Stimulated activated CD4-positive, alpha-beta T cell treated with anti-CD3 and anti-CD28 coated beads, Interleukin-15, amount 100 ng/mL, for 24 hours (primary cell): Measurements from ENCODE around the gene SHC1.
"Not testable (repeated sequence)": the region's sequence is repeated elsewhere in the genome, so short reads cannot be mapped to it uniquely, and the experiment has no call there.

Experiments
- DNase-seq: peaks from one replicate; pipeline ENCODE4 v3.0.0-alpha.2; 2020

SHC1 gene

DNA sequence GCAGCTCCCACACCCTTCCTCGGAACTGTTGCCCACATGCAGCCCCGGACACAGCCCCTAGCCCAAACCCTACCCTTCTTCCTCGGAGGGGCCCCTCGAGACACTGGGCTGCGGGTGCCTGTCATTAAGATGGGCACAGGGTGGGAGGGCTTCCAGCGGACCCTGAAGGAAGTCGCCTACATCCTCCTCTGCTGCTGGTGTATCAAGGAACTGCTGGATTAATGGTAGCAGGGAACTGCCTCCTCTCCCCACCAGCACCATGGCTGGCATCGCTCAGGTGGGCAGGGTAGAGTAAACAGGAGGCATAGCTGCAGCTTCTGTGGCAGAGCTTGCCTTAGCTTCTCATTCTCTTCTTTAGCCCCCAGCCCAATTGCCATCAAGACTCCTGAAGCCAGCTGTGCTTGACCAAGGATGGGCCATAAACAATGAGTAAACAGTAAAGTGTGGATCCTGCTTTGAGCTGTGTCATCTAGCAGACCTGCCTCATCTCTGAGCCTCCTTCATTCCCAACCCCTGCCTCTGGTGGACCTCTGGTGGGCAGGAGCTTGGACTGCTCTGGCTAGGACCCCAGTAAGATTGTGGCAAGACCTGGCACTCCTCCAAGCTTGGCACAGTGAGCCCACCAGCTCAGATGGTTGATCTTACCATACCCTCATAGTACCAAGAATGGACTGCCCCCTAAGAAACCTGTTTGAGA, 23.2 kb upstream of the SHC1 start, which contains the start of gene LENEP:
TSS of gene LENEP (plus strand) at position 15 of the 697 bp plus-strand sequence. CDS start at position 37, 22 bp downstream.
- DNase-seq: no peak

- no peak for DNase-seq
Measured at GRCh38 chr1:154992721-154993571, 22.4 kb upstream of the SHC1 start.

GRCh38 chr1:154990276-154990675, 19.7 kb upstream of the SHC1 start:
- no peak for DNase-seq

DNA sequence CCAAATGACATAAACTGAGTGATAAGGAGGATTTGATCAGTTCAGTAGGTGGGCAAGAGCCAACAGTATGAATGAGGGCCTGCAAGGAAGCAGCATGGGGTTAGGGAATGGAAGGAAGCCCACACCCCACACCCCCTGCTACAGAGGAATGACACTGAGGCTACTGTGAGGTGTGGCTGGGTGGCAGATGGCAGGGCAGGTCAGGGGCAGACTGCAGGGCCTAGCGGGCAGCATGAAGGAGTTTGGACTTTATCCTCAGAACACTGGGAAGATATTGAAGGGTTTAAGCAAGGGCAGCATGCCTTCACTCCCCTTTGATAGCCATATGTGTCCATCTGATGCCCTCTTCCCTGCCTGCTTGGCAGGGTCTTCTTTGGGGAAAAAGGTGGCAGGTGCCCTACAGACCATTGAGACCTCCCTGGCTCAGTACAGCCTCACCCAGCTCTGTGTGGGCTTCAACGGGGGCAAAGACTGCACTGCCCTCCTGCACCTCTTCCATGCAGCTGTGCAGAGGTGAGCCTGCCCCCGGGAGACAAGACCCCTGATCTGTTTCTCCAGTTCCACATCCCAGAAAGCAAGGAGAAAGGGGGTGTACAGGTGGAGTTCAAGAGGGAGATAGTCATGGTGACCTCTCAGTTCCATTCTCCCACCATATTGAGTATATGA, 18.8 kb upstream of the SHC1 start:
- no peak for DNase-seq

DNA sequence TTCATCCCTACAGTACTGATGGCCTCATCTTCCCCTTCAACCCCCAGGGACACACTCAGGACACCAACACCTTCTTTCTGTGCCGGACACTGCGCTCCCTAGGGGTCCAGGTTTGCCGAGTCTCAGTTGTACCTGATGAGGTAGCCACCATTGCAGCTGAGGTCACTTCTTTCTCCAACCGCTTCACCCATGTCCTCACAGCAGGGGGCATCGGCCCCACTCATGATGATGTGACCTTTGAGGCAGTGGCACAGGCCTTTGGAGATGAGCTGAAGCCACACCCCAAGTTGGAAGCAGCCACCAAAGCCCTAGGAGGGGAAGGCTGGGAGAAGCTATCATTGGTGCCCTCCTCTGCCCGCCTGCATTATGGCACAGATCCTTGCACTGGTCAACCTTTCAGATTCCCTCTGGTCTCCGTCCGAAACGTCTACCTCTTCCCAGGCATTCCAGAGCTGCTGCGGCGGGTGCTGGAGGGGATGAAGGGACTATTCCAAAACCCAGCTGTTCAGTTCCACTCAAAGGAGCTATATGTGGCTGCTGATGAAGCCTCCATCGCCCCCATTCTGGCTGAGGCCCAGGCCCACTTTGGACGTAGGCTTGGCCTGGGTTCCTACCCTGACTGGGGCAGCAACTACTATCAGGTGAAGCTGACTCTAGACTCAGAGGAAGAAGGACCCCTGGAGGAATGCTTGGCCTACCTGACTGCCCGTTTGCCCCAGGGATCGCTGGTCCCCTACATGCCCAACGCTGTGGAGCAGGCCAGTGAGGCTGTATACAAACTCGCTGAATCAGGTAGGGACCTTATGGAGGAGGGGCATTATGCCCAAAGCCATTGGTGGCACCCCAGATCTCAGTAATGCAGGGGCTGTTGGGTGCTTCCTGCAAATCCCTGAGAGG, 17.8 kb upstream of the SHC1 start:
- DNase-seq: no peak

- no peak for DNase-seq
Measured at GRCh38 chr1:154987326-154987725, 16.8 kb upstream of the SHC1 start.

DNA sequence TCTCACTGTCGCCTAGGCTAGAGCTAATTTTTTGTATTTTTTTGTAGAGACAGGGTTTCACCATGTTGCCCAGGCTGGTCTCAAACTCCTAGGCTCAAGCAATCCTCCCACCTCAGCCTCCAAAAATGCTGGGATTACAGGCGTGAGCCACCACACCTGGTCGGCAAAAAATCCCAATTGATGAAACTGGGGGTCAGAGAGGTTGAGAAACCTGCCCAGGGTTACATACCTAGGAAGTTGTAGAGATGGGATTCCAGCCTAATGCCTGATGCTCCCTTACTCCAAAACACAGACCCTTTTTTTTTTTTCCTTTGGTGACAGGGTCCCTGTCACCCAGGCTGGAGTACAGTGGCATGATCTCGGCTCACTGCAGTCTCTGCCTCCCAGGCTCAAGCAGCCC, 16.2 kb upstream of the SHC1 start:
- not testable (repeated sequence) for DNase-seq

DNA sequence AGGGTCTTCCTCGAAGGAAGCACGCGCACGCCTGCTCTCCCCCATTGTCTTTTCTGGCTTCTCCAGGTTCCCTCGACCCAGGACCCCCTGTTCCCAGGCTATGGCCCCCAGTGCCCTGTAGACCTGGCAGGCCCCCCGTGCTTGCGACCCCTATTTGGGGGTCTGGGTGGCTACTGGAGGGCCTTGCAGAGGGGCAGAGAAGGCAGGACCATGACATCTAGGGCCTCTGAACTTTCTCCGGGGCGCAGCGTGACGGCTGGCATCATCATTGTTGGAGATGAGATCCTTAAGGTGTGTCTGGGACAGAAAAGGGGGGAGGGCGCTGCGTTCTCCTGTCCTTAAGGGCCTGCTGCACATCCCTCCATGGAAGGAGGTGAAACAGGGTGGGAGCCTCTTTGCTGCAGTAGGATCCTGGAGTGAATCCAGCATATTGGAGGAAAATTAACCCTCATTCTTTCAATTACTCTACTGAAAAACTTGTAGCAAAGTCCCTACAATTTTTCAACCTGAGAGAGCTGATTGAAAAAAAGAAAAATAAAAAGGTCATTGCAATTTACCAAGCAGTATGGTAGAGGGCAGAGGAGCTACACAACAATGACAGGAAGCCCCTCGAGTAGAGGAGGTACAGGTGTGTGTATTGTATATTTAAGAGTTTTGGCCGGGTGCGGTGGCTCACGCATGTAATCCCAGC, 13.4 kb upstream of the SHC1 start:
- DNase-seq: no peak

GRCh38 chr1:154982897-154983648, 12.5 kb upstream of the SHC1 start, which contains the start of gene FLAD1:
TSS of gene FLAD1 (plus strand) at chr1:154983344. CDS start at chr1:154983695, 351 bp downstream.
- peak; percentile 97 for DNase-seq

- DNase-seq: no peak
Measured at GRCh38 chr1:154982341-154982740, 11.8 kb upstream of the SHC1 start.

- no peak for DNase-seq
Measured at GRCh38 chr1:154978360-154978759, 7.8 kb upstream of the SHC1 start.

DNA sequence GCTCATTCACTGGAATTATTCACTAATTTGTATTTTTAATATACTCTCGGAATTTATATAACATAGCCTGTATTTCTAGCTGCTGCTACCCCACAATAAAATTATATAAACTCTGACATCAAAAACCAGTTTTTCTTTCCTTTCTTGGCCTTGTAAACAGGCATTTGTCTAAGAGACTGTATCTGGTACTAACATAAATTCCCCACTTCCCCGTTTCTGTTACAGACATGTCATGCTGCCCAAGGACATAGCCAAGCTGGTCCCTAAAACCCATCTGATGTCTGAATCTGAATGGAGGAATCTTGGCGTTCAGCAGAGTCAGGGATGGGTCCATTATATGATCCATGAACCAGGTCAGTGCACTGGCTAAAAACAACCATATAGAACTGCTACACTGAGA, 7.2 kb upstream of the SHC1 start:
- not testable (repeated sequence) for DNase-seq

- DNase-seq: peak; percentile 80
Measured at GRCh38 chr1:154975409-154976059, 5.0 kb upstream of the SHC1 start.

DNA sequence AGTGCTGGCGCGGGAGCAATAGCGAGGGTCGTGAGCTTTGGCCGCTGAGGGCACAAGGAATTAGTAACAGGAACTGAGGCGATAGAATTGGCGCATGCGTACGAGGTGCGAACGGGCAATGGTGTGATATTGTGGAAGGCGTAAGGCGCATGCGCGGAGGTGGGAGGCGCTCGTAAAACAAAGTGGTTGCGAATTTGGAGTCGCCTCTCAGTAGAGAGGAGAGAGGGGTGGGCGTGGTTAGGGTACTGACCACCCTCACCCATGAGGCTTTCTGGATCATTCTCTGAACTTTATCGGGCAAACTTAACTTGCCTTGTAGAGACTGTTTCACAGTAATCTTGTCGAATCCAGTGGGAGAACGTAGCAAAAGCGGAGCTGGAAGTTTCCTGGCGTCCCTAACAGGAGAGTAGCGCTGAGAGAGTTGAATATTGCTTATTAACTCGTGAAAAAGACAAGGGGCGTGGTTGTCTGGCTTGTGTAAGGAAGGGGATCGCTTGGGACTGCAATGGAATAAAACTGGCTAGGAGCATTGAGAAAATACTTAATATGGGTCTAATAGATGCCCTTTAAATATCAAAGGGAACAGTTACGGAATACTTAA, 4.4 kb upstream of the SHC1 start:
- DNase-seq: peak; percentile 96

DNA sequence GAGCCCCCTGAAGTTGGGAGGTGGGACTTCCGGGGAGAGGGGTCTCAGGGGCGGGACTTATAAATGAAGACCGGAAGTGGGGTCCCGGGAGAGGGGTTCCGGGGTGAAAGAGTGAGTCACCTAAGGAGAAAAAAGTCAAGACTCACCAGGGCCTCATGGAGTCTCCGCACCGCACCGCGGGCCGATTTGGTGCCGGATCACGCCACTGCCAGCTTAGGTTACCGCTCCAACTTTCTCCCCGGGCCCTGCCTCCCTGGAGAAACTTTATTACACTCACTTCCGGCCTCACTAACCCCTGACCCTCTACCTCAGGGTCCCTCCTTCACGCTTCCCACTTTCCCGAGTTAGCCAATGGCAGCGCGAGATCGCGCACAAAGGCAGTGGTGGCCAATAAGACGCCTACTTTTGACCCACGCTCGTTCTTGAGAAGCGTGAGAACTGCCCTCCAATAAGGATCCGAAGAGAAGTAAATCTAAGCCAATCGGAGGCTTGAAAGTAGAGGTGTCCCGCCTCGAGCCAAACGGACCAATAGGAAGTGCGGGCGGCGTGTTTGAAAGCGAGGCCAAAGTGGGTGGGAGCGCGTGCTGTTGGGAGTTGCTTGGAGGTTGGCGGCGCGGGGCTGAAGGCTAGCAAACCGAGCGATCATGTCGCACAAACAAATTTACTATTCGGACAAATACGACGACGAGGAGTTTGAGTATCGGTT, 3.7 kb upstream of the SHC1 start, which contains the start of gene CKS1B:
TSS of gene CKS1B (plus strand) at position 580 of the 706 bp plus-strand sequence. CDS start at position 645, 65 bp downstream.
- peak; percentile 96 for DNase-seq

DNA sequence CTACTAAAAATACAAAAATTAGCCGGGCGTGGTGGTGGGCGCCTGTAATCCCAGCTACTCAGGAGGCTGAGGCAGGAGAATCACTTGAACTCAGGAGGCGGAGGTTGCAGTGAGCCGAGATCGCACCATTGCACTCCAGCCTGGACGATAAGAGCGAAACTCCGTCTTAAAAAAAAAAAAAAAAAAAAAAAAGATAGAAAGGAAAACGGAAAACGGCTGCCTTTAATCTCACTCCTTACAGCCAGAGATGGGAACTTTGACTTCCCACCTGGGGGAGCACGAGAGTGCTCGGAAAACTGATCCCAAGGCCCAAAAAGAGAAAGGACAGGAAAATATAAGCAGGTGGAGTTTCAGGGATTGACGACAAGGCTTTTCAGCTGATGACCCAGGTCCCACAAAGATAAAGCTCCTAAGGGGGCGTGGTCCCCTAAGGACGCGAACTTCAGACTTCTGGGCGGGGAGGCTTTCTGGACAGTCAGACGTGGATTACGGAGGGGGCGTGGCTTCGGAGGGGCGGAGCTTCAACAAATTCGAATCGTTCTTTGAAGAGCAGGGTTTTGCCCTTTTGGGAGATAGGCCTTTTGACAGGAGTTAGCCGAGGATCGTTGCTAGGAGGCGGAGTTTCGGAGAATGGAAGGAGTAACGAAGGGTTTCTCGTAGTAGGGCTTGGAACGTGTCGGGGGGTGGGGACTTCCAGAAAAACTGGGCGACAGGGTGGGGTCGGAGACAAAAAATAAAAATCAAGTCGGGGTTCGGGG, 3.0 kb upstream of the SHC1 start:
- peak; percentile 97 for DNase-seq

GRCh38 chr1:154972517-154973343, 2.2 kb upstream of the SHC1 start:
- DNase-seq: no peak

DNA sequence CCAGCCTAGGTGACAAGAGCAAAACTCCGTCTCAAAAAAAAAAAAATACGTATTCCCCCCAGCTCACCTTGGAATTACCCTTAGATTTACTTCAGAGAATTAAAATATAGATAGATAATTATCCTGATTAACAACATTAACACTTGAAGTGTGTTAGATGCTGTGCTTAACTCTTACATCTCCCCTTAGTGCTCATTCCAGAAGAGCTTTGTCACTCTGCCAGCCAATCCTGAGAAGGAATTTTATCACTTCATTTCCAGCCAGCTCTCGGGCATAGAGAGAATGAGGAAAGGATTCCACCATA, 1.6 kb upstream of the SHC1 start:
- DNase-seq: no peak
